WTC11 (cell line): ENCODE results near the gene LIN28A. TPM values are rescaled to one million over a fixed set of nuclear protein-coding genes. Genes with fewer than 3 reads are reported as not detected.

Experiments used
- ATAC-seq: fragments of 200-7000 bp; cut with Tn5 transposase; 2 replicates; pipeline ENCODE4 v1.10.0; 2021; ENCODE audit warnings: mild to moderate bottlenecking, moderate library complexity
- CTCF ChIA-PET: fragments of 300-600 bp; sonication (Branson Sonifier 250); formaldehyde crosslinking; loops from one replicate; lab custom pipeline; 2021; ENCODE audit warnings: antibody characterized with exemption; lab: Charles Lee
- POLR2A ChIA-PET: fragments of 350-600 bp; sonication (Branson Sonifier 250); formaldehyde crosslinking; loops from one replicate; lab custom pipeline; 2021; ENCODE audit warnings: antibody characterized with exemption; lab: Charles Lee
- DNase-seq: peaks from one replicate; pipeline ENCODE4 v3.0.0; 2021; ENCODE audit warnings: low spot score
- H3K27ac Mint-ChIP-seq: 2 replicates; pipeline ENCODE4 v1.8.0; 2021; ENCODE audit warnings: mixed read lengths
- H3K27me3 Mint-ChIP-seq: 2 replicates; pipeline ENCODE4 v1.8.0; 2021; ENCODE audit warnings: low read depth, mild to moderate bottlenecking, moderate library complexity, mixed read lengths
- H3K36me3 Mint-ChIP-seq: 2 replicates; pipeline ENCODE4 v1.8.0; 2021; ENCODE audit warnings: mixed read lengths
- H3K4me1 Mint-ChIP-seq: 2 replicates; pipeline ENCODE4 v1.8.0; 2022; ENCODE audit warnings: mixed read lengths
- H3K4me3 Mint-ChIP-seq: 2 replicates; pipeline ENCODE4 v1.8.0; 2021; ENCODE audit warnings: mild to moderate bottlenecking, moderate library complexity, mixed read lengths
- H3K9me3 Mint-ChIP-seq: 2 replicates; pipeline ENCODE4 v1.8.0; 2021; ENCODE audit warnings: mixed read lengths
- ATF1 ChIP-seq: sonication (generic); formaldehyde crosslinking; IDR thresholded peaks from 2 replicates; pipeline ENCODE4 v1.8.1; 2023; ENCODE audit warnings: mild to moderate bottlenecking, moderate library complexity, missing genetic modification reagents
- ELF4 ChIP-seq: sonication (generic); formaldehyde crosslinking; IDR thresholded peaks from 2 replicates; pipeline ENCODE4 v1.8.1; 2022; ENCODE audit warnings: low read depth, mild to moderate bottlenecking, moderate library complexity, missing genetic modification reagents
- EMX1 ChIP-seq: fragments of 250-450 bp; sonication (Bioruptor Pico); IDR thresholded peaks from 2 replicates; pipeline ENCODE4 v1.8.0; 2021; ENCODE audit warnings: mild to moderate bottlenecking
- FOXK1 ChIP-seq: sonication (generic); formaldehyde crosslinking; IDR thresholded peaks from 2 replicates; pipeline ENCODE4 v1.8.0; 2022; ENCODE audit warnings: mild to moderate bottlenecking, moderate library complexity, missing genetic modification reagents
- JAZF1 ChIP-seq: fragments of 250-450 bp; sonication (Bioruptor Pico); IDR thresholded peaks from 2 replicates; pipeline ENCODE4 v1.9.0; 2021; ENCODE audit warnings: moderate library complexity, mild to moderate bottlenecking, inconsistent platforms
- JUN ChIP-seq: sonication (generic); formaldehyde crosslinking; IDR thresholded peaks from 2 replicates; pipeline ENCODE4 v1.8.0; 2023; ENCODE audit warnings: mild to moderate bottlenecking, missing genetic modification reagents
- MYBL2 ChIP-seq: sonication (generic); formaldehyde crosslinking; IDR thresholded peaks from 2 replicates; pipeline ENCODE4 v1.8.1; 2023; ENCODE audit warnings: mild to moderate bottlenecking, moderate library complexity, missing genetic modification reagents
- NFE2L1 ChIP-seq: sonication (generic); formaldehyde crosslinking; IDR thresholded peaks from 2 replicates; pipeline ENCODE4 v1.8.1; 2023; ENCODE audit warnings: missing genetic modification reagents
- NFYB ChIP-seq: sonication (generic); formaldehyde crosslinking; conservative IDR thresholded peaks from 2 replicates; pipeline ENCODE4 v1.8.0; 2022; ENCODE audit warnings: low read depth, missing genetic modification reagents
- NR3C1 ChIP-seq: sonication (generic); formaldehyde crosslinking; conservative IDR thresholded peaks from 2 replicates; pipeline ENCODE4 v1.8.1; 2023; ENCODE audit warnings: low read depth, mild to moderate bottlenecking, missing genetic modification reagents
- SMAD3 ChIP-seq: sonication (generic); formaldehyde crosslinking; IDR thresholded peaks from 2 replicates; pipeline ENCODE4 v1.8.0; 2022; ENCODE audit warnings: missing genetic modification reagents, mild to moderate bottlenecking, borderline replicate concordance
- SP1 ChIP-seq: sonication (generic); formaldehyde crosslinking; conservative IDR thresholded peaks from 2 replicates; pipeline ENCODE4 v1.8.1; 2022; ENCODE audit warnings: missing genetic modification reagents
- TEAD4 ChIP-seq: sonication (generic); formaldehyde crosslinking; IDR thresholded peaks from 2 replicates; pipeline ENCODE4 v1.8.0; 2022; ENCODE audit warnings: mild to moderate bottlenecking, missing genetic modification reagents
- ZNF121 ChIP-seq: sonication (generic); formaldehyde crosslinking; IDR thresholded peaks from 2 replicates; pipeline ENCODE4 v1.8.0; 2023; ENCODE audit warnings: missing genetic modification reagents
- ZNF232 ChIP-seq: sonication (generic); formaldehyde crosslinking; IDR thresholded peaks from 2 replicates; pipeline ENCODE4 v1.8.0; 2022; ENCODE audit warnings: mild to moderate bottlenecking, missing genetic modification reagents
- ZNF317 ChIP-seq: sonication (generic); formaldehyde crosslinking; IDR thresholded peaks from 2 replicates; pipeline ENCODE4 v1.8.1; 2023; ENCODE audit warnings: low read depth, mild to moderate bottlenecking, moderate library complexity, missing genetic modification reagents, borderline replicate concordance
- ZNF396 ChIP-seq: fragments of 250-450 bp; sonication (Bioruptor Pico); IDR thresholded peaks from 2 replicates; pipeline ENCODE4 v1.8.0; 2021; ENCODE audit warnings: mild to moderate bottlenecking, moderate library complexity, borderline replicate concordance
- total RNA-seq: library from RNA; stranded (reverse); gene quantifications from 3 replicates; pipeline ENCODE4 v1.2.3, GENCODE V29; 2021
- TF ChIP-seq, protein P1 (sequence below): sonication (generic); formaldehyde crosslinking; IDR thresholded peaks from 2 replicates; pipeline ENCODE4 v1.8.1; 2023; ENCODE audit warnings: mild to moderate bottlenecking, missing genetic modification reagents, moderate library complexity
- TF ChIP-seq, protein P2 (sequence below): fragments of 250-450 bp; sonication (Bioruptor Pico); IDR thresholded peaks from 2 replicates; pipeline ENCODE4 v1.9.0; 2021; ENCODE audit warnings: mild to moderate bottlenecking
- TF ChIP-seq, protein P3 (sequence below): sonication (generic); formaldehyde crosslinking; IDR thresholded peaks from 2 replicates; pipeline ENCODE4 v1.8.0; 2023; ENCODE audit warnings: missing genetic modification reagents

Gene LIN28A
- total RNA-seq, 1 experiment from 2014 or later = 1,251 TPM

DNA sequence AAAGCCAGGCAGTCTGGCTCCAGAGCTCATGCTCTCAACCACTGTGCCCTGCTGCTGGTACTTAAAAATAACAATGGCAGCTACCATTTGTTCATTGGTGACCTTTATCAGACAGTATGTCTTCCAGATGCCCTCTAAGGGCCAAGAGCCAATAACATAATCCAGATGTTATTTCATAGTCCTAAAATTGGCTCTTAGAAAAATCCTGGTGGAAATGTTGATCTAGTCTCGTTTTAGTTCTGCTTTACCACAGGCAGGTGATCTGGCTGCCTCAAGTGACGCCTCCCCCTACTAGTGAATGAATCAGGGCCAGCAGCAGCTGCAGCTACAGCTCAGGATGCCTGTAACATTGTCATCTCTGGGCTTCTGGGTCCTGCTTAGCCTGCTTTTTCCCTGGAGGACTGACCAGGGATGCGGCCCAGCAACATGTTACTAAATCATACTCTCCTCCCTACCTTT lies 49.0 kb downstream of the LIN28A start (continued):
- TF ChIP-seq, protein P1, sequence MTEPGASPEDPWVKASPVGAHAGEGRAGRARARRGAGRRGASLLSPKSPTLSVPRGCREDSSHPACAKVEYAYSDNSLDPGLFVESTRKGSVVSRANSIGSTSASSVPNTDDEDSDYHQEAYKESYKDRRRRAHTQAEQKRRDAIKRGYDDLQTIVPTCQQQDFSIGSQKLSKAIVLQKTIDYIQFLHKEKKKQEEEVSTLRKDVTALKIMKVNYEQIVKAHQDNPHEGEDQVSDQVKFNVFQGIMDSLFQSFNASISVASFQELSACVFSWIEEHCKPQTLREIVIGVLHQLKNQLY (CRISPR knock-in tag) = no peak
- TF ChIP-seq ZNF121 (CRISPR knock-in tag) (no peak), SP1 (no peak), ELF4 (no peak), ZNF317 (CRISPR knock-in tag) (no peak), NFYB (CRISPR knock-in tag) (no peak), ZNF232 (CRISPR knock-in tag) (no peak), ZNF396 (CRISPR knock-in tag) (no peak)
- TF ChIP-seq, protein P2, sequence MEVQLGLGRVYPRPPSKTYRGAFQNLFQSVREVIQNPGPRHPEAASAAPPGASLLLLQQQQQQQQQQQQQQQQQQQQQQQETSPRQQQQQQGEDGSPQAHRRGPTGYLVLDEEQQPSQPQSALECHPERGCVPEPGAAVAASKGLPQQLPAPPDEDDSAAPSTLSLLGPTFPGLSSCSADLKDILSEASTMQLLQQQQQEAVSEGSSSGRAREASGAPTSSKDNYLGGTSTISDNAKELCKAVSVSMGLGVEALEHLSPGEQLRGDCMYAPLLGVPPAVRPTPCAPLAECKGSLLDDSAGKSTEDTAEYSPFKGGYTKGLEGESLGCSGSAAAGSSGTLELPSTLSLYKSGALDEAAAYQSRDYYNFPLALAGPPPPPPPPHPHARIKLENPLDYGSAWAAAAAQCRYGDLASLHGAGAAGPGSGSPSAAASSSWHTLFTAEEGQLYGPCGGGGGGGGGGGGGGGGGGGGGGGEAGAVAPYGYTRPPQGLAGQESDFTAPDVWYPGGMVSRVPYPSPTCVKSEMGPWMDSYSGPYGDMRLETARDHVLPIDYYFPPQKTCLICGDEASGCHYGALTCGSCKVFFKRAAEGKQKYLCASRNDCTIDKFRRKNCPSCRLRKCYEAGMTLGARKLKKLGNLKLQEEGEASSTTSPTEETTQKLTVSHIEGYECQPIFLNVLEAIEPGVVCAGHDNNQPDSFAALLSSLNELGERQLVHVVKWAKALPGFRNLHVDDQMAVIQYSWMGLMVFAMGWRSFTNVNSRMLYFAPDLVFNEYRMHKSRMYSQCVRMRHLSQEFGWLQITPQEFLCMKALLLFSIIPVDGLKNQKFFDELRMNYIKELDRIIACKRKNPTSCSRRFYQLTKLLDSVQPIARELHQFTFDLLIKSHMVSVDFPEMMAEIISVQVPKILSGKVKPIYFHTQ = no peak

DNA sequence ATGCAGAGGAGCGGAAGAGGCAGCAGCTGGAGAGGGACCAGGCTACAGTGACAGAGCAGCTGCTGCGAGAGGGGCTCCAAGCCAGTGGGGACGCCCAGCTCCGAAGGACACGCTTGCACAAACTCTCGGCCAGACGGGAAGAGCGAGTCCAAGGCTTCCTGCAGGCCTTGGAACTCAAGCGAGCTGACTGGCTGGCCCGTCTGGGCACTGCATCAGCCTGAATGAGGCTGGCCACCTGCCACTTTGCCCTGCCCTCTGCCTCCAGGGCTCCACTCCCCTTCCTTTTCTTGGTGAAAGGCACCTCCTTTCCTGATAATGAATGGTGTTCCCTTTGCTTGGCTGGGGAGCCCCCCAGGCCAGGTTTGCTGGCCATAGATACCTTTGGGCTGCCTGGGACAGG lies 58.3 kb downstream of the LIN28A start:
- no peaks in the 10 kb centered on the region for H3K9me3 Mint-ChIP-seq
- no peak for TF ChIP-seq SMAD3
- no peak for DNase-seq
- H3K27me3 Mint-ChIP-seq = no peaks in the 10 kb centered on the region; the same call in 1 of the 2 replicates
- CTCF ChIA-PET = interaction anchor here (0.5 to 3.5 kb wide), 3 partner anchors 69 to 183 kb away, joined by 3 to 12 read pairs (median 5); no protein-coding TSS in a partner anchor
- H3K4me3 Mint-ChIP-seq = no peak overlapping the region
- POLR2A ChIA-PET = no interaction called here
- H3K4me1 Mint-ChIP-seq = peaks cover 29% of the 10 kb centered on the region
- H3K27ac Mint-ChIP-seq = no peak overlapping the region
- no peak for ATAC-seq
- peaks cover 43% of the 10 kb centered on the region for H3K36me3 Mint-ChIP-seq

DNA sequence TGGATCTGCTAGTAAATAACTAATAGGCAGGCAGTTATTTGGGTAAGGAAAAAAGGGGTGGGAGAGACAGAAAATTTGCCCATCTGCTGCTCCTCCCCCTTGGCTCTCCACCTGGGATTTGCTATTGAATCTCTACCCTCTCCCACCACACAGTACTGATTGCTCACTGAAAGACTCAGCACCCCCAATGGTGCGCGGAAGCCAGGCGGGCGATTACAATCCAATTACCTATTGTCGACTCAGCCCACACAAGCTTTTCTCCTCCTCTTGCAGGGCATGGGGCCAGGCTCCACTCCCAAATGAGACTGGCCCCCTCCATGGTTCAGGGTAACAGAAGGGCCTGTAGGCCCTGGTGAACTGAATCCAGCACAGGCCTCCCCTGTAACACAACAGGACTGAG lies 58.9 kb downstream of the LIN28A start:
- ATAC-seq = no peak
- H3K27me3 Mint-ChIP-seq = no peaks in the 10 kb centered on the region; the same call in 1 of the 2 replicates
- no peak for TF ChIP-seq MYBL2 (CRISPR knock-in tag)
- TF ChIP-seq, protein P3, sequence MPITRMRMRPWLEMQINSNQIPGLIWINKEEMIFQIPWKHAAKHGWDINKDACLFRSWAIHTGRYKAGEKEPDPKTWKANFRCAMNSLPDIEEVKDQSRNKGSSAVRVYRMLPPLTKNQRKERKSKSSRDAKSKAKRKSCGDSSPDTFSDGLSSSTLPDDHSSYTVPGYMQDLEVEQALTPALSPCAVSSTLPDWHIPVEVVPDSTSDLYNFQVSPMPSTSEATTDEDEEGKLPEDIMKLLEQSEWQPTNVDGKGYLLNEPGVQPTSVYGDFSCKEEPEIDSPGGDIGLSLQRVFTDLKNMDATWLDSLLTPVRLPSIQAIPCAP (CRISPR knock-in tag) = no peak
- no peak for TF ChIP-seq TEAD4 (CRISPR knock-in tag)
- 0 out of 2 replicates have a peak, but pooled peaks have one; percentile 42 for TF ChIP-seq EMX1
- no peak for TF ChIP-seq SMAD3
- no peak for TF ChIP-seq ATF1 (CRISPR knock-in tag)
- H3K9me3 Mint-ChIP-seq = no peaks in the 10 kb centered on the region
- ChIA-PET POLR2A (interaction anchor here (1.0 to 3.8 kb wide), 2 partner anchors 31 to 52 kb away, joined by 7 to 19 read pairs; no protein-coding TSS in a partner anchor), CTCF (interaction anchor here (0.8 to 3.8 kb wide), 10 partner anchors 11 to 292 kb away, joined by 3 to 33 read pairs (median 6); partner anchors contain the start of genes CNKSR1, DHDDS and RPS6KA1)
- no peak overlapping the region for H3K4me3 Mint-ChIP-seq
- no peak for DNase-seq
- peaks cover 31% of the 10 kb centered on the region for H3K4me1 Mint-ChIP-seq
- peaks cover 49% of the 10 kb centered on the region for H3K36me3 Mint-ChIP-seq
- H3K27ac Mint-ChIP-seq = 0 out of 2 replicates have a peak overlapping the region, but pooled peaks have one; percentile 79

DNA sequence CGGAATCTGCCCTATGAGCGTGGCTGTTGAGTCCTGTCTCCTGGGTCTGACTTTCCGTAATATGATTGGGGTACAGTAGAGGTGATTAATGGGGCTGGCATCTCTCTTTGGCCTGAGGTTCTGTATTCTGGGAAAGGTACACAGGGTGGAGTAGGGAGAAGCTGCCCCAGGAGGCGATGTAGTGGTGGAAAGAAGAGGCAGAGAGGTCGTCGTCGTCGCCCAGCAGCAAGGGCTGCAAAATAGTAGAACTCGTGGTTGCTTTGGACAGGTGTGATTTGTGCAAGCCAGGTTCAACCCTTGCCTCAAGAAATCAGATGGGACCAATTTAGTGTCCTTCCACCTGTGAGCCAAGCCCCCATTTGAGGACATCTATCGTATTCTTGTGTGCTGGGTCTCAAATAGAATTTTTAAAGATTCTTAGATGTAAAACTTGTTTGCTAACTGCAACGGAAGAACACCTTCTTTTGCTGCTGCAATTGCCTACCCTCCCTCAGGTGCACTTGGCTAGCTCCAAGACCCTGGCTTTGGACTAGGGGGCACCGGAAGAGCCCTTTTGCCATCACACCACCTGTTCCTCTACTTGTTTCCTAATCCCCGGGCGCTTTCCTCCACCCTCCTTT lies 60.4 kb downstream of the LIN28A start:
- H3K27me3 Mint-ChIP-seq = no peaks in the 10 kb centered on the region; the same call in 1 of the 2 replicates
- ChIA-PET CTCF (interaction anchor here (0.9 to 3.8 kb wide), 20 partner anchors 25 to 435 kb away, joined by 3 to 33 read pairs (median 4); partner anchors contain the start of genes CEP85, DHDDS, RPS6KA1 and SH3BGRL3), POLR2A (interaction anchor here (0.7 to 3.8 kb wide), 6 partner anchors 30 to 77 kb away, joined by 3 to 22 read pairs (median 10); partner anchors contain the start of genes DHDDS, LIN28A and RPS6KA1)
- H3K27ac Mint-ChIP-seq = peak overlapping the region; percentile 83; the same call in 1 of the 2 replicates
- DNase-seq (no peak), ATAC-seq (no peak)
- H3K9me3 Mint-ChIP-seq = no peaks in the 10 kb centered on the region
- peaks cover 49% of the 10 kb centered on the region for H3K36me3 Mint-ChIP-seq
- TF ChIP-seq FOXK1 (CRISPR knock-in tag) (0 out of 2 replicates have a peak, but pooled peaks have one; percentile 6), MYBL2 (CRISPR knock-in tag) (no peak), NR3C1 (CRISPR knock-in tag) (no peak), JAZF1 (CRISPR knock-in tag) (no peak), ZNF232 (CRISPR knock-in tag) (no peak), JUN (CRISPR knock-in tag) (no peak), NFE2L1 (peak; percentile 36; the same call in 1 of the 2 replicates)
- peak overlapping the region; percentile 78 for H3K4me3 Mint-ChIP-seq
- peaks cover 31% of the 10 kb centered on the region for H3K4me1 Mint-ChIP-seq
